Uterus (tissue), 2 donors: ENCODE results near the gene CHADL.
"Not testable (repeated sequence)": the region's sequence is repeated elsewhere in the genome, so short reads cannot be mapped to it uniquely, and the experiment has no call there.

Experiments
- CTCF ChIP-seq, 4 experiments: fragments of 200-600 bp in 2 of 4; fragments of 450-650 bp in 2 of 4; sonication (generic) in 2 of 4; IDR thresholded peaks; one replicate each; pipeline ENCODE4 v1.5.1; 2016 to 2019; ENCODE audit warnings: antibody characterized with exemption in 4 of 4, mild to moderate bottlenecking in 2 of 4, moderate library complexity in 1 of 4
- POLR2A ChIP-seq, 2 donors: fragments of 450-650 bp; IDR thresholded peaks; one replicate each; pipeline ENCODE4 v1.6.1; 2016; ENCODE audit warnings: antibody characterized with exemption in 2 of 2, mild to moderate bottlenecking in 1 of 2, moderate library complexity in 1 of 2

- TF ChIP-seq POLR2A, CTCF (IDR thresholded peaks at IDR 0.05): not testable (repeated sequence)
These were observed 19.0 kb upstream of the CHADL start for GRCh38 chr22:41259756-41260155.
